CD14-positive monocyte (primary cell): ENCODE measurements around the gene DEAF1. TPM values are rescaled to one million over a fixed set of nuclear protein-coding genes. Genes with fewer than 3 reads are reported as not detected.
"Not testable (repeated sequence)": the region's sequence is repeated elsewhere in the genome, so short reads cannot be mapped to it uniquely, and the experiment has no call there.

Experiments used
- DNase-seq, 3 donors: peaks; one replicate each; pipeline ENCODE4 v3.0.0-alpha.2; 2011 to 2022
- H2AFZ ChIP-seq: 2 replicates; pipeline ENCODE4 v1.6.0; 2012; ENCODE audit warnings: mild to moderate bottlenecking, low read depth, low read length, inconsistent platforms; ENCODE audit not compliant: insufficient read depth, poor library complexity, severe bottlenecking
- H3K27ac ChIP-seq, 2 donors: 1 replicate in 1 of 2; 2 replicates in 1 of 2; pipeline ENCODE4 v1.5.1; 2012 to 2013; ENCODE audit warnings: low read length in 2 of 2, control low read depth in 1 of 2, inconsistent platforms in 1 of 2, low read depth in 1 of 2, mild to moderate bottlenecking in 1 of 2
- H3K27me3 ChIP-seq, 2 donors: one replicate each; pipeline versions ENCODE4 v1.6.0 to v1.6.1; 2011 to 2013; ENCODE audit warnings: low read length in 2 of 2; ENCODE audit not compliant: control insufficient read depth in 2 of 2, insufficient read depth in 2 of 2
- H3K36me3 ChIP-seq, 2 donors: replicated peaks in 1 of 2; 1 replicate in 1 of 2; 2 replicates in 1 of 2; pipeline versions ENCODE4 v1.5.1 to v1.6.1; 2012 to 2013; ENCODE audit warnings: low read length in 2 of 2, control low read depth in 1 of 2, inconsistent platforms in 1 of 2, mild to moderate bottlenecking in 1 of 2; ENCODE audit not compliant: insufficient read depth in 2 of 2, control insufficient read depth in 1 of 2
- H3K4me1 ChIP-seq, 2 donors: 1 replicate in 1 of 2; 2 replicates in 1 of 2; pipeline versions ENCODE4 v1.5.1 to v1.6.1; 2012 to 2013; ENCODE audit warnings: low read length in 2 of 2, control low read depth in 1 of 2, inconsistent platforms in 1 of 2, mild to moderate bottlenecking in 1 of 2, moderate library complexity in 1 of 2; ENCODE audit not compliant: insufficient read depth in 2 of 2, control insufficient read depth in 1 of 2
- H3K4me2 ChIP-seq: replicated peaks from 2 replicates; pipeline ENCODE3; 2012; ENCODE audit warnings: low read length, moderate library complexity, mild to moderate bottlenecking; ENCODE audit not compliant: poor library complexity, severe bottlenecking; ENCODE audit errors: extremely low read depth
- H3K4me3 ChIP-seq, 3 experiments: fragments of 200-600 bp in 1 of 3; sonication (generic) in 1 of 3; replicated peaks in 1 of 3; 1 replicate in 2 of 3; 2 replicates in 1 of 3; pipeline ENCODE4 v1.5.1; 2011 to 2013; ENCODE audit warnings: low read length in 3 of 3, mild to moderate bottlenecking in 3 of 3, control low read depth in 2 of 3, low read depth in 2 of 3, inconsistent platforms in 1 of 3, moderate library complexity in 1 of 3
- H3K79me2 ChIP-seq: 2 replicates; pipeline ENCODE4 v1.6.0; 2012; ENCODE audit warnings: mild to moderate bottlenecking, control low read depth, inconsistent platforms, low read length, moderate library complexity; ENCODE audit not compliant: insufficient read depth
- H3K9ac ChIP-seq: 2 replicates; pipeline ENCODE4 v1.6.0; 2017; ENCODE audit warnings: low read length, mild to moderate bottlenecking; ENCODE audit not compliant: insufficient read depth, poor library complexity, severe bottlenecking
- H3K9me3 ChIP-seq, 2 donors: replicated peaks in 1 of 2; 1 replicate in 1 of 2; 2 replicates in 1 of 2; pipeline versions ENCODE4 v1.5.1 to v1.6.1; 2012 to 2013; ENCODE audit warnings: low read length in 2 of 2, control low read depth in 1 of 2; ENCODE audit not compliant: control insufficient read depth in 1 of 2, insufficient read depth in 1 of 2
- H4K20me1 ChIP-seq: 2 replicates; pipeline ENCODE4 v1.6.0; 2012; ENCODE audit warnings: mild to moderate bottlenecking, low read length, control low read depth, moderate library complexity; ENCODE audit not compliant: insufficient read depth
- H3K27ac Mint-ChIP-seq, 7 donors: one replicate each; pipeline ENCODE4 v1.8.0; 2020; ENCODE audit warnings: mild to moderate bottlenecking in 7 of 7, mixed read lengths in 7 of 7, moderate library complexity in 6 of 7, inconsistent platforms in 2 of 7
- H3K27me3 Mint-ChIP-seq, 3 donors: one replicate each; pipeline ENCODE4 v1.8.0; 2021 to 2022; ENCODE audit warnings: low read depth in 3 of 3, mild to moderate bottlenecking in 3 of 3, mixed read lengths in 3 of 3, moderate library complexity in 3 of 3, inconsistent platforms in 1 of 3
- H3K36me3 Mint-ChIP-seq, 2 donors: one replicate each; pipeline ENCODE4 v1.8.0; 2020; ENCODE audit warnings: mixed read lengths in 2 of 2, inconsistent platforms in 1 of 2, mild to moderate bottlenecking in 1 of 2
- H3K4me1 Mint-ChIP-seq: one replicate; pipeline ENCODE4 v1.8.0; 2020; ENCODE audit warnings: mild to moderate bottlenecking, mixed read lengths
- H3K4me3 Mint-ChIP-seq, 2 donors: one replicate each; pipeline ENCODE4 v1.8.0; 2020; ENCODE audit warnings: mild to moderate bottlenecking in 2 of 2, mixed read lengths in 2 of 2, moderate library complexity in 1 of 2
- H3K9me3 Mint-ChIP-seq, 7 donors: one replicate each; pipeline ENCODE4 v1.8.0; 2020 to 2022; ENCODE audit warnings: mixed read lengths in 7 of 7, mild to moderate bottlenecking in 6 of 7, moderate library complexity in 6 of 7, inconsistent platforms in 2 of 7
- CTCF ChIP-seq: fragments of 200-600 bp; IDR thresholded peaks from one replicate; pipeline ENCODE4 v1.8.0; 2022; ENCODE audit warnings: antibody characterized with exemption, mild to moderate bottlenecking
- WGBS: methylation state at CpG from one replicate; pipeline ENCODE4 v1.1.5; 2013; ENCODE audit warnings: missing lambda C conversion rate; ENCODE audit not compliant: insufficient coverage; 5-methylcytosine and 5-hydroxymethylcytosine counted together
- intact Hi-C, 2 donors: fragments of 100-400 bp; cut with micrococcal nuclease; formaldehyde crosslinking; loops; one replicate each; pipeline versions ENCODE4 v1.15.0 to v1.15.1; 2023
- polyA plus RNA-seq, 3 donors: library from polyadenylated mRNA; depleted of rRNA in 1 of 3; unstranded in 2 of 3; stranded (reverse) in 1 of 3; fragments of 300-500 nt in 2 of 3; fragments of >200 nt in 1 of 3; fragmentation: Illumina TruSeq in 2 of 3; gene quantifications; 1 replicate in 2 of 3; 2 replicates in 1 of 3; pipeline ENCODE4 v1.2.3, GENCODE V29; 2012 to 2021

The DEAF1 gene
- polyA plus RNA-seq, 3 donors = 18.0 to 22.3 (median 22.2) TPM

- H3K27me3 ChIP-seq = peaks cover 0 to 4% of the 10 kb centered on the region in 2 donors
- peak overlapping the region; percentile 28 for H3K9ac ChIP-seq
- H3K4me2 ChIP-seq = peak overlapping the region; percentile 47
- Mint-ChIP-seq H3K27me3 (peaks cover 18 to 26% (median 26%) of the 10 kb centered on the region in 3 donors), H3K36me3 (peaks cover 0 to 2% of the 10 kb centered on the region in 2 donors), H3K4me1 (peaks cover 19% of the 10 kb centered on the region), H3K27ac (peak overlapping the region in 1 of 7 donors; percentile 42), H3K4me3 (peak overlapping the region; percentile 62 to 85), H3K9me3 (peaks cover 0 to 8% (median 0%) of the 10 kb centered on the region in 7 donors)
- H3K27ac ChIP-seq = no peak overlapping the region
- intact Hi-C loops = no loop called here
- peak overlapping the region; percentile 66 for H2AFZ ChIP-seq
- no peaks in the 10 kb centered on the region for H3K9me3 ChIP-seq
- TF ChIP-seq CTCF = no peak
- no peaks in the 10 kb centered on the region for H3K36me3 ChIP-seq
- WGBS = 1% methylated on average over 11 of the region's 11 CpGs
- H3K79me2 ChIP-seq = no peaks in the 10 kb centered on the region
- peak overlapping the region in 1 of 3 experiments; percentile 53 for H3K4me3 ChIP-seq
- DNase-seq = no peak
- H3K4me1 ChIP-seq = peaks cover 13 to 16% of the 10 kb centered on the region in 2 donors
- no peaks in the 10 kb centered on the region for H4K20me1 ChIP-seq
Measured at GRCh38 chr11:737366-737765, 42.3 kb upstream of the DEAF1 start.

- peaks cover 0 to 11% (median 0%) of the 10 kb centered on the region in 7 donors for H3K9me3 Mint-ChIP-seq
- H3K9ac ChIP-seq, H2AFZ ChIP-seq, H3K9me3 ChIP-seq, DNase-seq, H3K27ac Mint-ChIP-seq, H3K27me3 ChIP-seq, H3K36me3 ChIP-seq, H3K36me3 Mint-ChIP-seq, H3K4me3 Mint-ChIP-seq, H4K20me1 ChIP-seq, H3K27ac ChIP-seq, H3K79me2 ChIP-seq, H3K4me3 ChIP-seq, H3K4me2 ChIP-seq, intact Hi-C loops: not testable (repeated sequence)
- 93% methylated on average over 3 of the region's 26 CpGs for WGBS
- H3K27me3 Mint-ChIP-seq = peaks cover 17 to 27% (median 26%) of the 10 kb centered on the region in 3 donors
- peaks cover 18 to 21% of the 10 kb centered on the region in 2 donors for H3K4me1 ChIP-seq
- peaks cover 24% of the 10 kb centered on the region for H3K4me1 Mint-ChIP-seq
Measured at GRCh38 chr11:734541-734940, 39.5 kb upstream of the DEAF1 start.
